ENCODE data around the gene SLC12A4.

The SLC12A4 gene

DNA sequence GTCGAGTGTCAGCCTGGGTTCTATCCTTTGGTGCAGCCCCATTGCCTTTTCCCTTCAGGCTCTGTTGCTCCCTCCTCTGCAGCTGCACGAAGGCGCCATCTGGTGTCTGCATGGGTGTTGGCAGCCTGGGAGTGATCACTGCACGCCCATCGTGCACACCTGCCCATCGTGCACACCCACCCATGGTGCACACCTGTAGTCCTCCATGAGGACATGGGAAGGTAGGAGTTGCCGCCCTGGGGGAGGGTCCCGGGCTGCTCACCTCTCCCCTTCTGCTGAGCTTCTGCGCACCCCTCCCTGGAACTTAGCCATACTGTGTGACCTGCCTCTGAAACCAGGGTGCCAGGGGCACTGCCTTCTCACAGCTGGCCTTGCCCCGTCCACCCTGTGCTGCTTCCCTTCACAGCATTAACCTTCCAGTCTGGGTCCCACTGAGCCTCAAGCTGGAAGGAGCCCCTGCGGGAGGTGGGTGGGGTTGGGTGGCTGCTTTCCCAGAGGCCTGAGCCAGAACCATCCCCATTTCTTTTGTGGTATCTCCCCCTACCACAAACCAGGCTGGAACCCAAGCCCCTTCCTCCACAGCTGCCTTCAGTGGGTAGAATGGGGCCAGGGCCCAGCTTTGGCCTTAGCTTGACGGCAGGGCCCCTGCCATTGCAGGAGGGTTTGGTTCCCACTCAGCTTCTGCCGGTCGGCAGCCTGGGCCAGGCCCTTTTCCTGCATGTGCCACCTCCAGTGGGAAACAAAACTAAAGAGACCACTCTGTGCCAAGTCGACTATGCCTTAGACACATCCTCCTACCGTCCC, 39.7 kb downstream of the SLC12A4 start:
- no peak overlapping the region for H3K4me3 ChIP-seq (ENCODE audit: low read depth, low read length)
- TF ChIP-seq, protein P1, sequence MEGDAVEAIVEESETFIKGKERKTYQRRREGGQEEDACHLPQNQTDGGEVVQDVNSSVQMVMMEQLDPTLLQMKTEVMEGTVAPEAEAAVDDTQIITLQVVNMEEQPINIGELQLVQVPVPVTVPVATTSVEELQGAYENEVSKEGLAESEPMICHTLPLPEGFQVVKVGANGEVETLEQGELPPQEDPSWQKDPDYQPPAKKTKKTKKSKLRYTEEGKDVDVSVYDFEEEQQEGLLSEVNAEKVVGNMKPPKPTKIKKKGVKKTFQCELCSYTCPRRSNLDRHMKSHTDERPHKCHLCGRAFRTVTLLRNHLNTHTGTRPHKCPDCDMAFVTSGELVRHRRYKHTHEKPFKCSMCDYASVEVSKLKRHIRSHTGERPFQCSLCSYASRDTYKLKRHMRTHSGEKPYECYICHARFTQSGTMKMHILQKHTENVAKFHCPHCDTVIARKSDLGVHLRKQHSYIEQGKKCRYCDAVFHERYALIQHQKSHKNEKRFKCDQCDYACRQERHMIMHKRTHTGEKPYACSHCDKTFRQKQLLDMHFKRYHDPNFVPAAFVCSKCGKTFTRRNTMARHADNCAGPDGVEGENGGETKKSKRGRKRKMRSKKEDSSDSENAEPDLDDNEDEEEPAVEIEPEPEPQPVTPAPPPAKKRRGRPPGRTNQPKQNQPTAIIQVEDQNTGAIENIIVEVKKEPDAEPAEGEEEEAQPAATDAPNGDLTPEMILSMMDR (IDR thresholded peaks at IDR 0.05; ENCODE audit: low read depth, low read length) = peak; percentile 84

DNA sequence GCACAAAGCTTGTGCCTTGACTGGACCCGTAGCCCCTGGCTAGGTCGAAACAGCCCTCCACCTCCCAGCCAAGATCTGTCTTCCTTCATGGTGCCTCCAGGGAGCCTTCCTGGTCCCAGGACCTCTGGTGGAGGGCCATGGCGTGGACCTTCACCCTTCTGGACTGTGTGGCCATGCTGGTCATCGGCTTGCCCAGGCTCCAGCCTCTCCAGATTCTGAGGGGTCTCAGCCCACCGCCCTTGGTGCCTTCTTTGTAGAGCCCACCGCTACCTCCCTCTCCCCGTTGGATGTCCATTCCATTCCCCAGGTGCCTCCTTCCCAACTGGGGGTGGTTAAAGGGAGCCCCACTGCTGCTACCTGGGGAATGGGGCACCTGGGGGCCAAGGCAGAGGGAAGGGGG, 40.3 kb downstream of the SLC12A4 start:
- TF ChIP-seq, protein P1 (IDR thresholded peaks at IDR 0.05; ENCODE audit: low read depth, low read length) = no peak

DNA sequence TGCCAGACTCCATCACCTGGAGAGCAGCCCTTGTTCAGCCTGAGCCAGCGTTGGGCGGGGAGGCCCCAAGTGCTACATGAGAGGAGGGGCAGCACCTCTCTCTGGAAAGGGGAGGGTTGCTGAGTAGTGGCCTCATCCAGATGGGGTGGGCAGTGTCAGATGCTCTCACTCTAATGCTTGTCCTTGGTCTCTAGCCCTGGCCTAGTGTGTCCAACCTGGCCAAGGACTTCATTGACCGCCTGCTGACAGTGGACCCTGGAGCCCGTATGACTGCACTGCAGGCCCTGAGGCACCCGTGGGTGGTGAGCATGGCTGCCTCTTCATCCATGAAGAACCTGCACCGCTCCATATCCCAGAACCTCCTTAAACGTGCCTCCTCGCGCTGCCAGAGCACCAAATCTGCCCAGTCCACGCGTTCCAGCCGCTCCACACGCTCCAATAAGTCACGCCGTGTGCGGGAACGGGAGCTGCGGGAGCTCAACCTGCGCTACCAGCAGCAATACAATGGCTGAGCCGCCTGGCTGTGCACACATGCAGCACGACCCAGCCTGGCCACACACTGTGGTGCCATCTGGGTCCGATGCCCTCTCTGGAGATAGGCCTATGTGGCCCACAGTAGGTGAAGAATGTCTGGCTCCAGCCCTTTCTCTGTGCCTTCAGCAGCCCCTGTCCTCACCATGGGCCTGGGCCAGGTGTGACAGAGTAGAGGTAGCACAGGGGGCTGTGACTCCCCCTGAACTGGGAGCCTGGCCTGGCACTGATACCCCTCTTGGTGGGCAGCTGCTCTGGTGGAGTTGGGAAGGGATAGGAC, 41.1 kb downstream of the SLC12A4 start:
- TF ChIP-seq, protein P1 (IDR thresholded peaks at IDR 0.05; ENCODE audit: low read depth, low read length) = no peak
- H3K4me3 ChIP-seq (ENCODE audit: low read depth, low read length) = no peak overlapping the region

More for the DNA sequence above, 40.3 kb downstream of the SLC12A4 start:
- no peak overlapping the region for H3K4me3 ChIP-seq (ENCODE audit: low read depth, low read length)

DNA sequence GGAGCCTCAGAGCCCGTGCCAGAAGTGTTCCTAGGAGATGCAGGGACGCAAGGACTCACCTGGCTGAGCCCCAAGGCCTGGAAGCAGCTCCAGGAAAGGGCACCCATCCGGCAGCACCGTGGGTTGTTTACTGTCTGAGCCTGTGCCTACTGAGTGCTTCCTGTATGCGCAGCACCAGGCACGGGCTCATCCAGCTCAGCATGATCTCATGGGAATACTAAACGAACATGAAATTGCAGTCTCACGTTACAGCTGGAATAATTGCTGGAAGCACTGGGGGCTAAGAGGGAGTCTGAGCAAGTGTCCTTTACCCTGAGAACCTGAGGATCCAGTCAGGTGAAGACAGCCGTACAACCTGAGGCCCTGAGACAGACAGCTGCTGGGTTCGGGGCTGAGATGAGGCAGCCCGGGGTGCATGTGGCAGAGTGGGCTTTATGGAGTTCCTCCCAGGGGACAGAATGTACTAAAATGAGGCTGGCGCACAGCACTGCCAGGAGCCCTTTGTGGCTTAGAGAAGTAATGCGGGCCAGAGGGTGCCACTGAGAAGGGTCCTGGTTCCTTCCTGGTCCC, 42.2 kb downstream of the SLC12A4 start:
- TF ChIP-seq, protein P1 (IDR thresholded peaks at IDR 0.05; ENCODE audit: low read depth, low read length) = no peak
- no peak overlapping the region for H3K4me3 ChIP-seq (ENCODE audit: low read depth, low read length)

DNA sequence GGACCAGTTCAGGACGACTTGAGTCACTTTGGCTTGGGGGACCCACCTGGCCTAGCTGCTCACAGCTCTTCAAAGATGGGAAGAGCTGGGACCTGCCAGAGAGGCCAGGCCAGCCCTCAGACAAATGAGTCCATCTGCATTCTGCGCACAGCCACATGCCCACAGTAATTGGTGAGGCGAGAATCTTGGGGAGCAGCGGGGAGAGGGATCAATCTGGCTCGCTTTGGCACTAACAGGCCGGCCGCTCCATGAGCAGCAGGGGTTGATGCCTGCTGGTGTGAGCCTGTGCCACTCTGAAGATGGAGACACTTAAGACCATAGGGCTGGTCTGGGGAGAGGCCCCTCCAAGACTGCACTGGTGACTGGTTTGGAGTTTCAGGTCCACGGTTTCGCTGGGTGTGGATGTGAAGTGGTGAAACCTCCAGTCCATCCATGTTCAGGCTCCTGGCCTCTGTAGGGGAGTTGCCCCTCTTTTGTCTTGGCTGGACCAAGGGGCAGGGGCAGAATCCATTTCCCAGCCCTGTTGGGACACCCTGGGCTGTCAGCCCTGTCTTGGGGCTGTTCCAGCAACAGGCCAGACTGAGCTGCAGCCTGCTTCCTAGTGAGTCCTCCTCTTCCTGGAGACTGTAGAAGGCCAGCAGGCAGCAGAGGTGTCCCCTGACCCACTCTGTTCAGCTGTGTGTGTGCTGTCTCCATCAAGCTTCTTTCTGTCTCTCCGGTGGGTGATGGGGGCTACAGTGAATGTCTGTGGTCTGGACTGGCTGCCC, 44.1 kb downstream of the SLC12A4 start:
- TF ChIP-seq, protein P1 (IDR thresholded peaks at IDR 0.05; ENCODE audit: low read depth, low read length) = no peak
- no peak overlapping the region for H3K4me3 ChIP-seq (ENCODE audit: low read depth, low read length)

DNA sequence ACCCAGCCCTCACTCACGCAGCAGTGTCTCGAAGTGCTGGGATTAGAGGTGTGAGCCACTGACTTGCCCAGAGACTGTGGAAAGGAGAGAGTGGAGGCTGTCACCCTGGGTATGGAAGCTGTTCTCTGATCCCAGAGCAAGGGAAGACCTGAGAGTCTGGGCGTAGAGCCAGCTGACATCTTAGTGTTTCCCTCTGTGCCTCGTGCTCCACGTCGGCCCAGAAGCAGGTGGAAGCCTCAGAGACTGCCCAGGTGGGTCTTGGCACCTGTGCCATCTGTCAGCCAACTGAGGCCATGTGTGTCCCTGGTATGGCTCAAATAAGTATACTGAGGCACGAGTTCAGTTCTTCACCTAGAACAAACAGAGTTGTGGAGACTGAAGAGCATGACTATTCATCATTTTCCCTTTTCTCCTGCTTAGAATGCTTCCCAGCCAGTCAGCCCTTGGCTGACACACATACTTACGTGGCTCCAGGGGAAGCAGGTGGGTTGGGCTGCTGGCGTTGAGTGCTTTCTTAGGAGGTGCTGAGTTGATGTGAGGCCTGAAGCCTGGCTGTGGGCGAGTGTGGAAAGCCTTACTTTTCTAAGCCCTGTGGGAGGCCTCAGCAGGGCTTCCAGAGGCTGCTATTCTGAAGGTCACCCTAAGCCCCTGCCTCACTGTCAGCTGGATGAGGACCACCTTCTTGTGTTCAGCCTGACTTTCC, 44.9 kb downstream of the SLC12A4 start:
- TF ChIP-seq, protein P1 (IDR thresholded peaks at IDR 0.05; ENCODE audit: low read depth, low read length) = no peak

More for the DNA sequence above, 44.9 kb downstream of the SLC12A4 start:
- H3K4me3 ChIP-seq (ENCODE audit: low read depth, low read length) = no peak overlapping the region

Measured in WI38 (cell line).